SK-N-MC (cell line): Measurements from ENCODE around the gene TEX28.

Source experiments
- EZH2 ChIP-seq: fragments of 200-600 bp; sonication (generic); IDR thresholded peaks from one replicate; pipeline ENCODE4 v1.6.1; 2017; ENCODE audit warnings: antibody characterized with exemption
- FOXP2 ChIP-seq: optimal IDR thresholded peaks from 2 replicates; pipeline ENCODE3; 2011; ENCODE audit warnings: mild to moderate bottlenecking, moderate library complexity; ENCODE audit not compliant: insufficient read depth; ENCODE audit errors: extremely low read length, control extremely low read depth
- POLR2AphosphoS5 ChIP-seq: IDR thresholded peaks from 2 replicates; pipeline ENCODE4 v1.6.1; 2012; ENCODE audit warnings: mild to moderate bottlenecking, low read depth, low read length, borderline replicate concordance

DNA sequence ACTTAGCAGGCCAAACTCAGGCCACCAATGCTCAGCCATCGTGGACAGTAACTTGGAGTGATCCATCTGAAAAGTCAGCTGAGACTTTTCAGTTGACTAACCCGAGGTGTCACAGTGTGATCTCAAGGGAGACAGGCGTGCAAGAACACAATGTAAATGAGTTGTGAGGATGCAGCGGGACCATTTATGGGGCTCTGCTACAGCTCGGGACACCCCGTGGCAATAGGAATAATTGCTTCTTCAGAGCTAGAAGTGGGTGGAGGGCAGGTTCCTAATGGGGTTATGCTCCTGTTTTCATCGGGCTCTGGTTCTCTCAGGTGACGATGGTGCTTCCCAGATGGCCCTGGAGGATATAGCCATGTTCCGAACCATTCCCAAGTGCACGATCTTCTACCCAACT, 28.0 kb upstream of the TEX28 start:
- TF ChIP-seq EZH2 (no peak), POLR2AphosphoS5 (no peak), FOXP2 (no peak)
